ENCODE data around the gene LCLAT1. TPM values are rescaled to one million over a fixed set of nuclear protein-coding genes. Genes with fewer than 3 reads are reported as not detected.

LCLAT1 gene
- total and polyA plus RNA-seq, 8 donors: 13.1 to 24.9 (median 14.8) TPM

DNA sequence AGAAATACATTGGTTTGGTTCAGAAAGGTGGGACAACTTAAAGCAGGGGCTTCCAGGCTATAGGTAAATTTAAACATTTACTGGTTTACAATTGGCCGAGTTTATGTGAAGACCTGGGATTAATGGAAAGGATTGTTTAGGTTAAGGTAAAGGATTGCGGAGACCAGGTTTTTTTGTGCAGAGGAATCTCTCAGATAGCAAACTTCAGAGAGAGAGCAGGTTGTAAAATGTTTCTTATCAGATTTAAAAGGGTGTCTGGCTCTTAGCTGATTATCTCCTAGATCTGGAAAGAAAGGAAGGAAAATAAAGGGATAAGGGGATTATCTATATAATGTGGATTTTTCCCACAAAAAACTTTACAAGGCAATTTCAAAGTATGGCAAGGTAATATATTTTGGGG, 101.3 kb downstream of the LCLAT1 start:
- intact Hi-C loops (cut with DNase I): no loop called here
- ATAC-seq: no peak
- TF ChIP-seq, protein P1, sequence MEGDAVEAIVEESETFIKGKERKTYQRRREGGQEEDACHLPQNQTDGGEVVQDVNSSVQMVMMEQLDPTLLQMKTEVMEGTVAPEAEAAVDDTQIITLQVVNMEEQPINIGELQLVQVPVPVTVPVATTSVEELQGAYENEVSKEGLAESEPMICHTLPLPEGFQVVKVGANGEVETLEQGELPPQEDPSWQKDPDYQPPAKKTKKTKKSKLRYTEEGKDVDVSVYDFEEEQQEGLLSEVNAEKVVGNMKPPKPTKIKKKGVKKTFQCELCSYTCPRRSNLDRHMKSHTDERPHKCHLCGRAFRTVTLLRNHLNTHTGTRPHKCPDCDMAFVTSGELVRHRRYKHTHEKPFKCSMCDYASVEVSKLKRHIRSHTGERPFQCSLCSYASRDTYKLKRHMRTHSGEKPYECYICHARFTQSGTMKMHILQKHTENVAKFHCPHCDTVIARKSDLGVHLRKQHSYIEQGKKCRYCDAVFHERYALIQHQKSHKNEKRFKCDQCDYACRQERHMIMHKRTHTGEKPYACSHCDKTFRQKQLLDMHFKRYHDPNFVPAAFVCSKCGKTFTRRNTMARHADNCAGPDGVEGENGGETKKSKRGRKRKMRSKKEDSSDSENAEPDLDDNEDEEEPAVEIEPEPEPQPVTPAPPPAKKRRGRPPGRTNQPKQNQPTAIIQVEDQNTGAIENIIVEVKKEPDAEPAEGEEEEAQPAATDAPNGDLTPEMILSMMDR (IDR thresholded peaks at IDR 0.05): no peak

DNA sequence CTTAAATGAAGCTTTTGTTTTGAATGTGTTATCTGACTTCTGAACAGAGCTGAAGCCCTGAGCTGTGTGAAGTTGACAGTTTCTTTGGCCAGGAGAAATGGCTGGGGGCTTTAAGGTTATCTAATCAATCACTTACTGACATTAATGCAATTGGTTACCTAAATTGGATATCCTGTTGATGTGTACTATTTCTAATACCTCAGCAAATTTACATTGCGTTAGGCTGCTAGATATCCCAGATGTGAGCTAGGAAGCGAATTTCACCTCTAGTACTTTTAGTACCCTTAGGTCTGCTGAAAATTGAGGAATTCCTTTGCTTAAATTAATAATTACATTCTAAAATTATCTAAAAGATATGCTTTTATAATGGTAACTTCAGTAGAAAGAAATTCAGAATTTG, 102.0 kb downstream of the LCLAT1 start:
- intact Hi-C loops (cut with DNase I): no loop called here
- H3K4me1 ChIP-seq: peaks cover 0 to 3% of the 10 kb centered on the region in 2 donors
- H3K27ac ChIP-seq: no peak overlapping the region
- peaks cover 0 to 4% of the 10 kb centered on the region in 2 donors for H3K9me3 ChIP-seq
- no peak for ATAC-seq
- H3K36me3 ChIP-seq: no peaks in the 10 kb centered on the region
- no peaks in the 10 kb centered on the region for H3K27me3 ChIP-seq
- no peak for DNase-seq
- no peak overlapping the region for H3K4me3 ChIP-seq
- TF ChIP-seq, protein P1 (IDR thresholded peaks at IDR 0.05): no peak

More for the DNA sequence above, 101.3 kb downstream of the LCLAT1 start:
- H3K36me3 ChIP-seq: no peaks in the 10 kb centered on the region
- no peak overlapping the region for H3K4me3 ChIP-seq
- no peaks in the 10 kb centered on the region for H3K27me3 ChIP-seq
- H3K9me3 ChIP-seq: peaks cover 0 to 4% of the 10 kb centered on the region in 2 donors
- no peak overlapping the region for H3K27ac ChIP-seq
- DNase-seq: no peak
- peaks cover 0 to 3% of the 10 kb centered on the region in 2 donors for H3K4me1 ChIP-seq

DNA sequence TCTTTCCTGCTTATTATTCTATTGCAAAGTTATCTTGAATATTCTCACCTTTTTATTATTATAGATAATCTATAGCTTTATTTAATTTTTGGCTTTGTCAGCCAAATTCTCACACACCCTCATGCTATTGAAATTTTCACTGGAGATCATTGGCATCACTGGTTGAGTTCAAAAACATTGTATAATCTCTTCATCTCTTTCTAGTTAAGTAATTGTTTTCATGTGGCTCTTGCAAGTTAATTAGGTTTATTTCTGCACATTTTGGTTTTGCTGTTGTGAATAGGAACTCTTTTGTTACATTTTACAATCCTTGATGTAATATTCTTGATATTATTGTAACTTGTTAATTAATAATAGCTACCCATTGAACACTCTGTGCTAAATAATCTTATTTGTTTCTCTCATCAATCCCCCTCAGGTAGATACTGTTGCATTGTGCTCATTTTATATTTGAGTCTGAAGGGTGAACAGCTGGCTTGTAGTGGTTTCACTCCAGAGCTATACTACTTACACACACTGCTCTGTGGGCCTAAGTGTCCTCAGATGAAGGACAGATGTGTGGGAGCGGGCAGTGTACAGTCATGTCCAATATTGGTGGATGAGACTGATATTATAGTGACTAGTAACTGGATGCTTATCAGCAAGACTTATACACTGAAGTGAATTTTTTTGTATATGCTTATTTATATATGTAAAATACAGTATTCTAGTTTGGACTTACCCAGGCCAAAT, 112.7 kb downstream of the LCLAT1 start:
- peak in 2 of 4 donors; percentile 72 to 81 for DNase-seq
- no peak for ATAC-seq
- Histone ChIP-seq H3K27ac (no peak overlapping the region), H3K9me3 (no peaks in the 10 kb centered on the region), H3K36me3 (no peaks in the 10 kb centered on the region), H3K27me3 (no peaks in the 10 kb centered on the region), H3K4me3 (no peak overlapping the region), H3K4me1 (no peaks in the 10 kb centered on the region)
- intact Hi-C loops (cut with DNase I): no loop called here
- TF ChIP-seq, protein P1 (IDR thresholded peaks at IDR 0.05): no peak

DNA sequence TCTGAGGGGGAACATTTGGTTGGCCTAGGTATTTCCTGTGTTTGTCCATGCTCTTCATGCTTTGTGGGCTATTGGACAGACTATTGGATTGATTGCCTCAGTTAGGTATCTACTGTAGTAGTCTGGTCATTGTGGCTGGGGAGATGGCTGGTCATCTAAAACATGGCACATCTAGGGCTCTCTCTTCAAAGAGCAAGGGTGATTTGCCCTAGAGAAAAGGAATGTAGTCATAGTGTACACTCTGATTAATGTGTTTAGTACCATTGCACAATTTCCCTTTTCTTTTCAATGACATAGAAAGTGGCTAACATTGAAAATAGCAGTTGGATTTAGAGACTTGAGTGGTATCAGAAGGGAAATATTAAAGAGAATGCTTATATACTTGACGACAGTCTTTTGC, 114.3 kb downstream of the LCLAT1 start:
- DNase-seq (no peak), ATAC-seq (no peak)
- Histone ChIP-seq H3K27me3 (no peaks in the 10 kb centered on the region), H3K4me3 (no peak overlapping the region), H3K9me3 (no peaks in the 10 kb centered on the region), H3K4me1 (no peaks in the 10 kb centered on the region), H3K36me3 (no peaks in the 10 kb centered on the region), H3K27ac (no peak overlapping the region)
- TF ChIP-seq, protein P1 (IDR thresholded peaks at IDR 0.05): no peak
- intact Hi-C loops (cut with DNase I): no loop called here

DNA sequence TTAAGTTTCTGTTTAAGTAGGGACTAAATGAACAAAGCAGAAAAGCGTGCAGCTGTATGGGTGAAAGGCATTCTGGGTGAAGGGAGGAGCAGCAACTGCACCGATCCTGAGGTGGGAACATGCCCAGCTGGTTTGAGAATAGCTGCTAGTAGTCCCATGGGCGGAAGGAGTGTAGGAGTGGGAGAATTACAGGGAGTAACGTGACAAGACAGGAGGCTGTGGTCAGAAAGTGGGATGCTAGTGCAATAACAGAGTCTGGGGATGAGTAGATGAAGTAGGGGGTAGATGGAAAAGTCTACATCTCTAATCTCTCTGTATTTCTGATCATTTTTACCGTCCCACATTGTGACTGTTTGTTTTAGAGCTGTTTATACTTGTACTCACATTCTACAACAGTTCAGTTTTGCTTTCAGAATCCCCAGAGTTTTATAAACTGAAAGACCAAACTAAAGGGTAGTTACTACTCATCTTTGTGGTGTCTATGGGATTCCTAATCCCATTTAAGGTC, 118.9 kb downstream of the LCLAT1 start:
- ATAC-seq (peak; percentile 33), DNase-seq (no peak)
- Histone ChIP-seq H3K27ac (peak overlapping the region; percentile 23 to 45), H3K4me1 (no peaks in the 10 kb centered on the region), H3K9me3 (no peaks in the 10 kb centered on the region), H3K27me3 (no peaks in the 10 kb centered on the region), H3K36me3 (no peaks in the 10 kb centered on the region), H3K4me3 (no peak overlapping the region)
- TF ChIP-seq, protein P1 (IDR thresholded peaks at IDR 0.05): no peak
- intact Hi-C loops (cut with DNase I): no loop called here
